ENCODE results near the gene PCDHGA10. TPM values are rescaled to one million over a fixed set of nuclear protein-coding genes. Genes with fewer than 3 reads are reported as not detected.

Gene PCDHGA10
- total and polyA plus RNA-seq, 2 of the 8 experiments (the other 6 are each of a cell fraction or from before 2014, with no cell fraction given), result 2.2 to 6.4 TPM

- Histone ChIP-seq H3K36me3 (ENCODE audit: control insufficient read depth in 2 of 4, insufficient read depth in 4 of 4, low read length in 3 of 4) (no peaks in the 10 kb centered on the region), H2BK12ac (ENCODE audit: low read depth, low read length) (no peak overlapping the region), H3K9me3 (ENCODE audit: insufficient read depth in 2 of 2, low read depth in 1 of 2, low read length in 1 of 2) (peaks cover 2 to 6% of the 10 kb centered on the region in 2 experiments; a peak in 1 of 4 replicates), H3K4me2 (ENCODE audit: insufficient read depth in 1 of 2, low read depth in 2 of 2, low read length in 2 of 2) (no peak overlapping the region), H2BK20ac (ENCODE audit: low read length) (no peak overlapping the region), H3K79me1 (ENCODE audit: low read depth, low read length) (no peaks in the 10 kb centered on the region), H3K9ac (replicated peaks in 1 of 4; ENCODE audit: extremely low read depth in 1 of 4, low read depth in 3 of 4, low read length in 3 of 4) (no peak overlapping the region), H3K14ac (ENCODE audit: insufficient read length) (no peak overlapping the region), H2BK120ac (replicated peaks; ENCODE audit: low read depth, low read length) (no peak overlapping the region), H4K8ac (ENCODE audit: extremely low read depth, insufficient read depth, low read length) (no peak overlapping the region), H2AFZ (ENCODE audit: low read length) (no peak overlapping the region), H3K23me2 (ENCODE audit: low read depth, low read length) (no peaks in the 10 kb centered on the region), H4K5ac (ENCODE audit: insufficient read length, low read depth, low read length) (no peak overlapping the region), H3K79me2 (ENCODE audit: control insufficient read depth in 1 of 2, insufficient read depth in 2 of 2, low read length in 2 of 2) (no peaks in the 10 kb centered on the region), H2BK15ac (ENCODE audit: low read length) (no peak overlapping the region), H3K27ac (ENCODE audit: low read depth, low read length) (no peak overlapping the region), H2AK5ac (ENCODE audit: low read depth, low read length) (no peak overlapping the region), H3K18ac (ENCODE audit: extremely low read depth, low read length) (no peak overlapping the region), H3K27me3 (replicated peaks in 1 of 4; ENCODE audit: control insufficient read depth in 3 of 4, extremely low read depth in 1 of 4, insufficient read depth in 3 of 4, low read length in 3 of 4) (no peaks in the 10 kb centered on the region), H2BK5ac (ENCODE audit: low read depth, low read length) (no peak overlapping the region), H3K4ac (replicated peaks; ENCODE audit: insufficient read length, low read depth, low read length) (no peak overlapping the region), H3K4me3 (ENCODE audit: extremely low read depth in 1 of 4, insufficient read depth in 2 of 4, low read depth in 3 of 4, low read length in 4 of 4) (no peak overlapping the region), H3K56ac (replicated peaks; ENCODE audit: insufficient read length, low read depth, low read length) (no peak overlapping the region), H3K23ac (ENCODE audit: insufficient read length) (no peak overlapping the region), H4K20me1 (replicated peaks in 1 of 2; ENCODE audit: control insufficient read depth in 1 of 2, insufficient read depth in 2 of 2, low read length in 2 of 2) (peaks cover 0 to 2% of the 10 kb centered on the region in 2 experiments), H4K91ac (replicated peaks; ENCODE audit: insufficient read length, low read length) (no peak overlapping the region), H3K4me1 (replicated peaks in 1 of 4; ENCODE audit: control insufficient read depth in 3 of 4, insufficient read depth in 4 of 4, low read length in 3 of 4) (no peaks in the 10 kb centered on the region)
- no peak for DNase-seq (ENCODE audit: low read depth in 1 of 2, low spot score in 2 of 2)
- WGBS, 2 experiments (ENCODE audit: extremely low coverage in 1 of 2, insufficient coverage in 1 of 2, insufficient read length in 1 of 2, insufficient replicate concordance in 2 of 2, low coverage in 1 of 2, low lambda C conversion rate in 2 of 2, missing lambda C conversion rate in 1 of 2), result 90% methylated on average over 9 of the region's 9 CpGs; no CpG with 5 or more reads in 1 of the 2 experiments
- FAIRE-seq, result no peak
- ChIA-PET CTCF (ENCODE audit: partially characterized antibody) (interaction anchor here (0.6 to 4.9 kb wide), 17 partner anchors 10 to 127 kb away, joined by 3 to 22 read pairs (median 5); partner anchors contain the start of genes PCDHGA10, PCDHGA11, PCDHGA12 and PCDHGB3), POLR2A (ENCODE audit: partially characterized antibody) (interaction anchor here (1.0 kb wide), 1 partner anchor 196 kb away, joined by 3 read pairs; the partner anchor contains the start of gene PCDHB15)
- no peak for TF ChIP-seq YY1 (IDR thresholded peaks at IDR 0.05; ENCODE audit: low read depth, low read length)
- no peak for TF ChIP-seq HDAC2 (IDR thresholded peaks at IDR 0.05; ENCODE audit: borderline replicate concordance in 1 of 2, low read depth in 2 of 2, low read length in 2 of 2)
- no peak for TF ChIP-seq CTCF (IDR thresholded peaks at IDR 0.05; ENCODE audit: control extremely low read depth in 1 of 3, insufficient read depth in 1 of 3, low read depth in 1 of 3, low read length in 3 of 3)
- no peak for TF ChIP-seq ATF2 (IDR thresholded peaks at IDR 0.05; ENCODE audit: low read length)
- no peak for TF ChIP-seq ASH2L (IDR thresholded peaks at IDR 0.05; ENCODE audit: low read length)
- TF ChIP-seq SRF (IDR thresholded peaks at IDR 0.05; ENCODE audit: low read depth, low read length), result no peak
- TF ChIP-seq RAD21 (IDR thresholded peaks at IDR 0.05 in 1 of 2, conservative IDR thresholded peaks at IDR 0.05 in 1 of 2; ENCODE audit: low read depth in 2 of 2, low read length in 2 of 2), result no peak
- no peak for TF ChIP-seq EGR1 (IDR thresholded peaks at IDR 0.05; ENCODE audit: borderline replicate concordance, low read depth, low read length)
- no peak for TF ChIP-seq KDM5A (IDR thresholded peaks at IDR 0.05; ENCODE audit: low read length)
Measured at GRCh38 chr5:141440341-141440740, 27.6 kb downstream of the PCDHGA10 start.
